Calu3 (cell line): ENCODE results near the gene TYRO3. TPM values are rescaled to one million over a fixed set of nuclear protein-coding genes. Genes with fewer than 3 reads are reported as not detected.

Experiments used
- BruUV-seq: library from RNA; stranded (reverse); fragments of 400-500 nt; replicated peaks from 2 replicates; lab custom pipeline; 2021; lab: Mats Ljungman, UMichigan
- CTCF ChIA-PET: fragments of 300-600 bp; sonication (Branson Sonifier 250); formaldehyde crosslinking; loops from one replicate; lab custom pipeline; 2022; ENCODE audit warnings: antibody characterized with exemption; lab: Charles Lee
- DNase-seq: peaks from one replicate; pipeline ENCODE4 v3.0.0; 2022
- H3K27ac Mint-ChIP-seq: one replicate; pipeline ENCODE4 v1.8.0; 2022; ENCODE audit warnings: mixed read lengths; ENCODE audit not compliant: unreplicated experiment
- H3K27me3 Mint-ChIP-seq: one replicate; pipeline ENCODE4 v1.8.0; 2022; ENCODE audit warnings: mixed read lengths; ENCODE audit not compliant: unreplicated experiment
- H3K36me3 Mint-ChIP-seq: one replicate; pipeline ENCODE4 v1.8.0; 2022; ENCODE audit warnings: mild to moderate bottlenecking, moderate library complexity, mixed read lengths; ENCODE audit not compliant: insufficient read depth, unreplicated experiment
- H3K4me1 Mint-ChIP-seq: one replicate; pipeline ENCODE4 v1.8.0; 2022; ENCODE audit warnings: mild to moderate bottlenecking, low read depth, mixed read lengths; ENCODE audit not compliant: unreplicated experiment
- H3K4me3 Mint-ChIP-seq: one replicate; pipeline ENCODE4 v1.8.0; 2022; ENCODE audit warnings: mild to moderate bottlenecking, low read depth, moderate library complexity, mixed read lengths; ENCODE audit not compliant: unreplicated experiment
- H3K9me3 Mint-ChIP-seq: one replicate; pipeline ENCODE4 v1.8.0; 2022; ENCODE audit warnings: low read depth, mixed read lengths; ENCODE audit not compliant: unreplicated experiment
- intact Hi-C: fragments of 100-400 bp; cut with micrococcal nuclease; formaldehyde crosslinking; loops from one replicate; pipeline ENCODE4 v1.10.0; 2022; ENCODE audit not compliant: unreplicated experiment
- total RNA-seq: library from RNA; stranded (reverse); gene quantifications from 2 replicates; pipeline ENCODE4 v1.2.3, GENCODE V29; 2022
- TF ChIP-seq, protein P1 (sequence below): fragments of 200-600 bp; IDR thresholded peaks from one replicate; pipeline ENCODE4 v1.8.0; 2022; ENCODE audit warnings: antibody characterized with exemption; ENCODE audit not compliant: unreplicated experiment

The TYRO3 gene
- total RNA-seq, 1 experiment from 2014 or later: 8.1 TPM

DNA sequence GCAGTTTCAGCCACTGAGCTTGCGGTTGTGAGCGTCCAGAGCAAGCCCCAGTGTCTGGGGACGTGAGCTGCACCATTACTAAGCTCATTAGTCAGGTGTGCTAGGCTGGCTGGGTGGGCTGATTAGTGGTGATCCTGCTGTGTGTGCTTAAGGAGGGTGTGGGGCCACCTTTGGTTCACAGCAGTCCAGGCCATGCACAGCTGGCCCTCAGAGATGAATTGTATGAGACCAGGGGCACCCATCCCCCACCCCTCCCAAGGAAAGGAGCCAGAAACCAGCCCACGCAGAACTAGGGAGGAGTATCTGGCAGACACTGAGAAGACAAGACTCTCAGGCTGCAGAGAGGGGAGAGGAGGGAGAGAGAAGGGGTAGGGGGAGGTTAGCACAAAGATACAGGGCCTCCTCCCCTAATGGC lies 3.8 kb downstream of the TYRO3 start:
- no TSS peak for BruUV-seq
- Mint-ChIP-seq H3K27me3 (no peaks in the 10 kb centered on the region), H3K27ac (no peak overlapping the region), H3K4me1 (no peaks in the 10 kb centered on the region), H3K4me3 (no peak overlapping the region), H3K36me3 (peaks cover 14% of the 10 kb centered on the region), H3K9me3 (no peaks in the 10 kb centered on the region)
- CTCF ChIA-PET: no interaction called here
- intact Hi-C loops: no loop called here
- TF ChIP-seq, protein P1, sequence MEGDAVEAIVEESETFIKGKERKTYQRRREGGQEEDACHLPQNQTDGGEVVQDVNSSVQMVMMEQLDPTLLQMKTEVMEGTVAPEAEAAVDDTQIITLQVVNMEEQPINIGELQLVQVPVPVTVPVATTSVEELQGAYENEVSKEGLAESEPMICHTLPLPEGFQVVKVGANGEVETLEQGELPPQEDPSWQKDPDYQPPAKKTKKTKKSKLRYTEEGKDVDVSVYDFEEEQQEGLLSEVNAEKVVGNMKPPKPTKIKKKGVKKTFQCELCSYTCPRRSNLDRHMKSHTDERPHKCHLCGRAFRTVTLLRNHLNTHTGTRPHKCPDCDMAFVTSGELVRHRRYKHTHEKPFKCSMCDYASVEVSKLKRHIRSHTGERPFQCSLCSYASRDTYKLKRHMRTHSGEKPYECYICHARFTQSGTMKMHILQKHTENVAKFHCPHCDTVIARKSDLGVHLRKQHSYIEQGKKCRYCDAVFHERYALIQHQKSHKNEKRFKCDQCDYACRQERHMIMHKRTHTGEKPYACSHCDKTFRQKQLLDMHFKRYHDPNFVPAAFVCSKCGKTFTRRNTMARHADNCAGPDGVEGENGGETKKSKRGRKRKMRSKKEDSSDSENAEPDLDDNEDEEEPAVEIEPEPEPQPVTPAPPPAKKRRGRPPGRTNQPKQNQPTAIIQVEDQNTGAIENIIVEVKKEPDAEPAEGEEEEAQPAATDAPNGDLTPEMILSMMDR: no peak
- DNase-seq: no peak

DNA sequence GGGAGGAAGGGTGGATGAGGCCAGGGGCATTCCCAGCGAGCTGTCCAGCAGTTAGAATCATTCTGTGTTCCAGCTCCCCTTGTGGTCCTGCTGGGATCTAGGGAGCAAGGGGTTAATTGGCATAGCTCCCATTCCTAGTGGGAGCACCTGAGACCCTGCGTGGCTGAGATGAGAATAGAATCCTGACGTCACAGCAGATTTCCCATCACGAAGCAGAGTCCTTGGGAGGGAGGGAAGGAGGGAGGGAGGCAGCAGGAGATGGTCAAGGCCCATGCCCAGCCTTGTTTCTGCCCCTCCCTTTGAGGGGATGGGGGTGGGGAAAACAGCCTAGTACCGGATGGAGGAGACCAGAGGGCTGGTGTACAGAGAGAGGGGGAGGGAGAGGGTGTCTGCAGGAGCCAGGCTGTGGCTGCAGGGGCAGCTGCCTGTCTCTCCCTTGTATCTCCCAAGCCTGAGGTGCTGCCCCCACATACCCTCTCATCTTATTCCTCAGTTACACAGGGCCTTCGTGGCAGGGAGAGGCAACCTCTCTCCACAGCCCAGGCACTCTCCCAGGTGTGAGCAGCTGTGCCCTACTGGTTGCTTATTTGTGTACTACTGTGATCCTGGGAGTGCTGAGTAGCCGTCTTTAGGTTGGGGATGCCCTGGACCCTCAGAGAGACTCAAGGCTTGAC lies 5.4 kb downstream of the TYRO3 start:
- intact Hi-C loops: no loop called here
- Mint-ChIP-seq H3K36me3 (peaks cover 4% of the 10 kb centered on the region), H3K27me3 (no peaks in the 10 kb centered on the region), H3K9me3 (no peaks in the 10 kb centered on the region), H3K4me3 (no peak overlapping the region), H3K27ac (no peak overlapping the region), H3K4me1 (no peaks in the 10 kb centered on the region)
- BruUV-seq: no TSS peak
- DNase-seq: no peak
- CTCF ChIA-PET: no interaction called here
- TF ChIP-seq, protein P1: no peak

DNA sequence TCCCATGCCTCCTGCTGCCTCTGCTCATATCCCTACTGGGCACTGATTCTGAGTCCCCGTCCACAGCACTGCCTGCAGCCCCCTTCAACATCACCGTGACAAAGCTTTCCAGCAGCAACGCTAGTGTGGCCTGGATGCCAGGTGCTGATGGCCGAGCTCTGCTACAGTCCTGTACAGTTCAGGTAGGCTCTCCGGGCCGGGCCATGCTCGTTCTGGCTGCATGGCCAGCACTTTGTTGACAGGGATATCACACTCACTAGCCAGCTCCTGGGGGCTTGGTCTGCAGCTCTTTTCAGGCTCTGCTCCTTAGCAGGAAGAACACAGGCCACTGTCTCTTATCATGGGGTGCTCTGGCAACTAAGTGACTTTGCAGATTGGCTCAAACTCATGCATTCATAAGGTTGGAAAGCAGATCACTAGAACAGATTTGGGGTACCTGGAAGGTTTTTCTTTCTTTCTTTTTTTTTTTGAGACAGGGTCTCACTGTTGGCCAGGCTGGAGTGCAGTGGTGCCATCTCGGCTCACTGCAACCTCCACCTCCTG lies 6.0 kb downstream of the TYRO3 start:
- no TSS peak for BruUV-seq
- Mint-ChIP-seq H3K27me3 (no peaks in the 10 kb centered on the region), H3K9me3 (no peaks in the 10 kb centered on the region), H3K36me3 (no peaks in the 10 kb centered on the region), H3K27ac (no peak overlapping the region), H3K4me1 (no peaks in the 10 kb centered on the region), H3K4me3 (no peak overlapping the region)
- intact Hi-C loops: no loop called here
- CTCF ChIA-PET: no interaction called here
- TF ChIP-seq, protein P1: no peak
- DNase-seq: no peak

DNA sequence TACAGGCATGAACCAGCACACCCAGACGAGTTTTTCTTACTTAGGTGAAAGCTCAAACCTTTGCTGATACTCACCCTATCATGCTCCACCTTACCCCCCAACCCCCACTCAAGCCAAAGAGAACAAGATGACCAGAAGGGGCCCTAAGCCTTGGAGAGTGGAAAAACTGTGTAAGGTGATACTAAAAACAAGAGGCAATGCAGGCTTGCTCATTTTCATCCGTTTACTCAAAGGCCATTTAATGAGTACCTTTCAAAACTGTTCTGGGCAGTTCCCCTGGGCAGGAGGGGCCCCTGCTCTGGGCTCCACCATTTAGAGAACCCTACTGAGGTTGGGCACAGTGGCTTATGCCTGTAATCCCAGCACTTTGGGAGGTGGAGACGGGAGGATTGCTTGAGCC lies 6.7 kb downstream of the TYRO3 start:
- CTCF ChIA-PET: interaction anchor here (0.6 kb wide), 1 partner anchor 16 kb away, joined by 3 read pairs; no protein-coding TSS in a partner anchor
- Mint-ChIP-seq H3K9me3 (no peaks in the 10 kb centered on the region), H3K27me3 (no peaks in the 10 kb centered on the region), H3K27ac (no peak overlapping the region), H3K36me3 (no peaks in the 10 kb centered on the region), H3K4me3 (no peak overlapping the region), H3K4me1 (no peaks in the 10 kb centered on the region)
- intact Hi-C loops: no loop called here
- no TSS peak for BruUV-seq
- no peak for DNase-seq
- TF ChIP-seq, protein P1: no peak
